MG63 (cell line): ENCODE measurements around the gene CERT1. TPM values are rescaled to one million over a fixed set of nuclear protein-coding genes. Genes with fewer than 3 reads are reported as not detected.

Experiments used
- DNase-seq: peaks from one replicate; pipeline ENCODE4 v3.0.0-alpha.2; 2020
- H3K27me3 ChIP-seq: fragments of 250-450 bp; sonication (Bioruptor Pico); 2 replicates; pipeline ENCODE4 v1.5.1; 2020; ENCODE audit warnings: mild to moderate bottlenecking, moderate library complexity
- H3K36me3 ChIP-seq: fragments of 250-450 bp; sonication (Bioruptor Pico); 2 replicates; pipeline ENCODE4 v1.5.1; 2020; ENCODE audit warnings: mild to moderate bottlenecking, moderate library complexity
- H3K4me3 ChIP-seq: fragments of 250-450 bp; sonication (Bioruptor Pico); 2 replicates; pipeline ENCODE4 v1.5.1; 2020; ENCODE audit warnings: mild to moderate bottlenecking, moderate library complexity
- H3K9me3 ChIP-seq: fragments of 250-450 bp; sonication (Bioruptor Pico); 2 replicates; pipeline ENCODE4 v1.5.1; 2020; ENCODE audit warnings: mild to moderate bottlenecking, moderate library complexity
- total RNA-seq: library from RNA; depleted of rRNA; stranded (reverse); fragments of >200 nt; shearing (Covaris generic); gene quantifications from 2 replicates; pipeline ENCODE4 v1.2.3, GENCODE V29; 2014; ENCODE audit warnings: low replicate concordance

CERT1 gene
- total RNA-seq, 1 experiment from 2014 or later: 7.6 TPM

DNA sequence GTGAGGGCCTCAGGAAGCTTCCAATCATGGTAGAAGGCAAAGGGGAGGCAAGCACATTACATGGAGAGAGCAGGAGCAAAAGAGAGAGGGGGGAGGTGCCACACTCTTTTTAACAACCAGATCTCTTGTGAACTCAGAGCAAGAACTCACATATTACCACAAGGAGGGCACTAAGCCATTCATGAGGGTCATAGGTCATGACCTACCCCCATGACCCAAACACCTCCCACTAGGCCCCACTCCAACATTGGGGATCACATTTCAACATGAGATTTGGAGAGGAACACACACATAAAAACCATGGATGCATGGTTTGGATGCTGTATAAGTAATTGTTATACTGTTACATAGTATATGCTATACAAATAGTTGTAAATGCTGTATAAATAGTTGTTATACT lies 17.8 kb upstream of the CERT1 start:
- no peak for DNase-seq
- no peaks in the 10 kb centered on the region for H3K27me3 ChIP-seq
- peaks cover 39% of the 10 kb centered on the region for H3K36me3 ChIP-seq
- H3K4me3 ChIP-seq: no peak overlapping the region
- peaks cover 17% of the 10 kb centered on the region for H3K9me3 ChIP-seq

DNA sequence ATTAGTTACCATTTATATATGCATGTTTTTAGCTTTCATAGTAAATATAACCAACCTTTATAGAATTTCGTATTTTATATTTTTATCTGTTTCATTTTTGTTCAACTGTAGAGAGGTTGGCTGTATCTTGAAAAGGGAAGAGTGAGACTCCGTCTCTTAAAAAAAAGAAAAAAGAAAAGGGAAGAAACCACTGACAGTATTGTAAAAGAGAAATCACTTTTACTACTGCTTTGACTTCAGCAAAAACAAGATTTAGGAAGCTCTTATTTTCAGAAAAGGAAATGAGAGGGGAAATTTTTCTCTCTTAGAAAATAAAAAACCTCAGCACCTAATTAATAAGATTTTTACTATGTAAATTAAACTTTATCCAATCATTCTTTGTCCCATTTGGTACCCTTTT lies 14.6 kb upstream of the CERT1 start:
- Histone ChIP-seq H3K4me3 (no peak overlapping the region), H3K36me3 (peaks cover 36% of the 10 kb centered on the region), H3K9me3 (peaks cover 10% of the 10 kb centered on the region), H3K27me3 (no peaks in the 10 kb centered on the region)
- no peak for DNase-seq

DNA sequence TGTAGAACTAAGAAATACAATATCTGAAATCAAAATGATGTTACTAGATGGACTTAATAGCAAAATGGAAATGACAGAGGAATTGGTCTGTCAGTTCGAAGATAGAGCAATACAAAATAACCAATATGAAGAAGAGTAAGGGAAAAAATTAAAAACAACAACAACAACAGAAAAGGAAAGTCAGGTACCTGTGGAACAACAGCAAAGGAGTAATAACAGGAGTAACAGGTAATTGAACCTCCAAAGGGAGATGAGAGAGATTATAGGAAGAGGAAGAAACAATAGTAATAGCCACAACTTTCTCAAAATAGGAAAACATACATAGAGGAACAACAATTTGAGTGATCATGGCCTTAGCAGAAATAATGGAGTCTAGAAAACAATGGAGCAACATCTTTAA lies 13.9 kb upstream of the CERT1 start:
- Histone ChIP-seq H3K36me3 (peaks cover 39% of the 10 kb centered on the region), H3K4me3 (no peak overlapping the region), H3K27me3 (no peaks in the 10 kb centered on the region), H3K9me3 (peaks cover 10% of the 10 kb centered on the region)
- DNase-seq: no peak

DNA sequence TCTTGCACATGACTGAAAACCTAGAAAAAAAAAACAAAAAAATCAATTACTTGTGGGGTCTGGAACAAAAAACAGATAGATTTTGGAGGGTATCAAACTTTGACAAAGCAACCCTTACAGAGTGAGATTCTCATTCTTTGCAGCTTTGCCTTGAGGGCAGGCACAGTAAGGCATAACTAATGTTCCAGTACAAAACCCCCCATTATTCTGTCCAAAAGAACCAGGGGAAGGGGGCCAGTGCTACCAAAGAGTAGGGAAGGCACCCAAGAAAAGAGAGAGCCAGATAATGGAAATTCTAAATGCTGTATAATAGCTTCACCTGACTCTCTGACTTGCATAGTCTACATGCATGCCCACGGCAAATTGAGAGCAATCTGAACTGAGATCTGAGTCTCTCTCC lies 13.2 kb upstream of the CERT1 start:
- peaks cover 12% of the 10 kb centered on the region for H3K9me3 ChIP-seq
- DNase-seq: no peak
- no peaks in the 10 kb centered on the region for H3K27me3 ChIP-seq

DNA sequence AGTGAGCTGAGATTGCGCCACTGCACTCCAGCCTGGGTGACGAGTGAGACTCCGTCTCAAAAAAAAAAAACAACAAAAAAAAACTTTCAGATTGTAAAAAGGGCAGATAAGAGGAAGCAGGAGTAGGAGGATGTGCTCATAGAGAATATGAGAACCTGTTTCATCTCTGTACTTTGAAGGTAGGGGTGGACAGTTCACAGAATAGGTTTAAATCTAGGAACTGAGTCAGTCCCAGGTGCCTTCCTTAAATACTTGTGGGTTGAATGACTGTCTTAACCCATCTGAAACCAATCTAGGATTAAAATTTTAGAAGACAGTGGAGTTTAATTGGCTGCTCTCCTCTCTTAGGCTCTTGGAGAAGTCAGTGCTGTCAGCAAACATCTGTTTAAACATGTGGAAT lies 12.6 kb upstream of the CERT1 start:
- H3K36me3 ChIP-seq: peaks cover 49% of the 10 kb centered on the region
- H3K4me3 ChIP-seq: no peak overlapping the region
- DNase-seq: no peak
- H3K9me3 ChIP-seq: peaks cover 17% of the 10 kb centered on the region
- H3K27me3 ChIP-seq: no peaks in the 10 kb centered on the region

More for the DNA sequence above, 13.2 kb upstream of the CERT1 start:
- Histone ChIP-seq H3K4me3 (no peak overlapping the region), H3K36me3 (peaks cover 46% of the 10 kb centered on the region)

DNA sequence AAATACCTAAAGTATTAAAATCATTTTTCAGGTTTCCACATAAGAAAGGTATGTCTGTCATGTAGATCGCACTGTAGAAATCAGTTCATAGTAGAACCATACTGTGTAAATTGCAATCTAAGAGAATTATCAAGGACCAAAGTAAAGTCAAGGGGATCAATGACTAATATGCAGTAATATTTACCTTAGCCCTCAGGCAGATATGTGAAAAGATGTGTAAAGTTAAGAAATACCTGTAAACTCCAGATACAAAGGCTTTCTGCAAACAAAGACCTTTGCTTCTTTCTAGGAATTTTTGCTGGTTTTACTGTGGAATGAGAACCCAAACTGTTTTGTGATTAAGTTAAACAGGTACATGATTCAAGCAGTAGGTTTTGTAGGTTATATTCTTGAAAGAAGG lies 11.8 kb upstream of the CERT1 start:
- H3K27me3 ChIP-seq: no peaks in the 10 kb centered on the region
- peaks cover 49% of the 10 kb centered on the region for H3K36me3 ChIP-seq
- peaks cover 17% of the 10 kb centered on the region for H3K9me3 ChIP-seq
- H3K4me3 ChIP-seq: no peak overlapping the region
- no peak for DNase-seq

DNA sequence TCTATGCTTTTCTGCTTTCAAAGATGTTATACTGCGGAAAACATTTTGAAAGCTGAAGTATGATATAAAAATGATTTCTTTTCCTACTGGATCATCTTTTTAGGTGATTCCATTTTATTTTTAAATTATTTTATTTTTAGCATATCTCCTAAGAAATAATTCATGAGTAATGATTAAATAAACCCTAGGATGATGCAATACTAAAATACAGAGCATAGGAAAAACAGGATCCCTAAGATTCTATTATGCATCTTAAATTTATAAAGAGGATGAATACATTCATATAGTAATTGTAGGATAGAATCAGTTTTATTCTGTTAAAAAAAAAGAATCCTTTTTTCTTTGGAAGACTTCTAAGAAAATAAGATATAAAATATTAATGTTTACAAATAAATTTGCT lies 11.1 kb upstream of the CERT1 start:
- Histone ChIP-seq H3K4me3 (no peak overlapping the region), H3K27me3 (no peaks in the 10 kb centered on the region), H3K36me3 (peaks cover 50% of the 10 kb centered on the region), H3K9me3 (peaks cover 17% of the 10 kb centered on the region)
- no peak for DNase-seq

DNA sequence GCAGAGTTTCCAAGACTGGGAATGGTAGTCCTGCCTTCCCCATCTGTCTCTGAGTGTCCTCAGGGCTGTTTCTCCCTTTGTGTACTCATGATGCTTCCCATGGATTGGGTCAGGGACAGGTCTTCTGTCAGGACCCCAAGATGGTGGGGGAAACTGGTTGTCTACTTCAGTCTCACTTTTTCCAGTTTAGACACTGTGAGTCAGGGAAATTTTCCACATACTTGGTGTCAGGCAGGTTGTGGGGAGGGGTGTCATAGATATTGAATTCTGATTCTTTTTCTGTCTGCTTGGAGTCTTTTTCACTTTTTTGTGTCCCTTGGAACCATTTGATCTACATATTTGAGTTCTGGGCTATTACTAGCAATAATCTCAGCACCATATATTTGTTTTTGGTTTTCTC lies 10.6 kb upstream of the CERT1 start:
- H3K4me3 ChIP-seq: no peak overlapping the region

DNA sequence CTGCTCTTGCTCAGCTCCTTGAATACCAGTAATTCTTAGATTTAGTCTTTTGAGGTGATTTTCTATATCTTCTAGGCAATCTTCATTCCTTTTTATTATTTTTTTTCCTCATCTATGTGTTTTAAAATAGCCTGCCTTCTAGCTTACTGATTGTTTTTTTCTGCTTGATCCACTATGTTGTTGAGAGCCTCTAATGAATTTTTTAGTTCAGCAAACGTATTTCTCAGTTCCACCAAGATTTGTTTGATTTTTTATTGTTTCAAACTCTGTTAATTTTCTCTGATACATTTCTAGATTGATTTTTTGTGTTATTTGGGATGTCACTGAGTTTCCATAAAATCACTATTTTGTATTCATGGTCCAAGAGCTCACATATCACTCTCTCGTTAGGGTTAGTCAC lies 9.8 kb upstream of the CERT1 start:
- H3K4me3 ChIP-seq: no peak overlapping the region
- DNase-seq: no peak
- H3K27me3 ChIP-seq: no peaks in the 10 kb centered on the region
- peaks cover 43% of the 10 kb centered on the region for H3K36me3 ChIP-seq
- peaks cover 17% of the 10 kb centered on the region for H3K9me3 ChIP-seq

More for the DNA sequence above, 10.6 kb upstream of the CERT1 start:
- Histone ChIP-seq H3K9me3 (peaks cover 17% of the 10 kb centered on the region), H3K36me3 (peaks cover 47% of the 10 kb centered on the region), H3K27me3 (no peaks in the 10 kb centered on the region)
- DNase-seq: no peak

DNA sequence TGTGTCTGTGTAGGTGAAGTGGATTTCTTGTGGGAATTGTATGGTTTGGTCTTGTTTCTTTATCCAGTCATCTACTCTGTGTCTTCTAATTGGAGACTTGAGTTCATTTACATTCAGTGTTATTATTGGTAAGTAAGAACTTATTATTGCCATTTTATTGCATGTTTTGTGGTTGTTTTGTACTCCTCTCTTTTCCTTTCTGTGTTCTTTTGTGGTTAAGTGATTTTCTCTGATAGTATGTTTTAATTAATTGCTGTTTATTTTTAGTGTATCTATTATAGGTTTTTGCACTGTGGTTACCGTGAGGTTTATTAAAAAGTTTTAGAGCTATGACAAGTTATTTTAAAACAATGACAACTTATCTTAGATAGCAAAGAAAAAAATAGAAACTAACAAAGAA lies 8.3 kb upstream of the CERT1 start:
- H3K36me3 ChIP-seq: peaks cover 56% of the 10 kb centered on the region
- no peaks in the 10 kb centered on the region for H3K27me3 ChIP-seq
- no peak overlapping the region for H3K4me3 ChIP-seq
- DNase-seq: no peak
- H3K9me3 ChIP-seq: peaks cover 17% of the 10 kb centered on the region

DNA sequence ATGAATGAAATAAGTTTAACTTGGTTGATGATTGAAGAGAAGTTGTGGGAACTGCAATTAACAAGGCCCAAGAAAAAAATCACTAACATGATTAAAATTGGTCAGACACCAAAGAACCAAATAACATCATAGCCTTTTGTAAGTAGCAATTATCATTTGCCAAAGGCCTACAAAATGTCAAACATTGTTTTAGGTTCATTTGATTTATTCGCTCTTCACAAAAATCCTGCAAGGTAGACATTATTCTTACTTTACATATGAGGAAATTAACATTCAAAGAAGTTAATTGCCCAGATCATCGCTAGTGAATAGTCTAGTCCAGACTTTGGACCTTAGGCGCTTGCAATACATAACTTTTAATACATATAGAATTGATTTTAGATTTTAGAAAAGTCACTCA lies 2.9 kb upstream of the CERT1 start:
- Histone ChIP-seq H3K4me3 (no peak overlapping the region), H3K9me3 (peaks cover 3% of the 10 kb centered on the region; the same call in 1 of the 2 replicates), H3K36me3 (peaks cover 23% of the 10 kb centered on the region), H3K27me3 (no peaks in the 10 kb centered on the region)
- no peak for DNase-seq

DNA sequence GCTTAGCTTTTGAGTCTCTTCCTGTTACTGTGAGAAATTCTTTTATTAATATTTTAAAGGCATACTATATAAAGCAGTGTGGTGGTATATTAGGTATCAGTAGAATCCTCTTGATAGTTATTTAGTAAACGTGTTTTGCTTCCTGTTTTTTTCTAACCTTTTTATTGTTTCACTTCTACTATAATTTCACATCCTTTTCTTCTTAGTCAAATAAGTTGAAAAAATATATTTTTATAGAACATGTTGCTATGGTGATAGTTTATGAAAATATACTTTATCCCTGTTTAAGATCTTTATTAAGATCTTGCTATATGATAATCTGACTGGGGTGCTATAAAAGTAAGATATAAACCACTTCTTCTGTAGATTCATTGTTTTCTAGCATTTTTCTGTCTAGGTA lies 2.4 kb upstream of the CERT1 start:
- Histone ChIP-seq H3K36me3 (peaks cover 23% of the 10 kb centered on the region), H3K4me3 (no peak overlapping the region)
- no peak for DNase-seq

DNA sequence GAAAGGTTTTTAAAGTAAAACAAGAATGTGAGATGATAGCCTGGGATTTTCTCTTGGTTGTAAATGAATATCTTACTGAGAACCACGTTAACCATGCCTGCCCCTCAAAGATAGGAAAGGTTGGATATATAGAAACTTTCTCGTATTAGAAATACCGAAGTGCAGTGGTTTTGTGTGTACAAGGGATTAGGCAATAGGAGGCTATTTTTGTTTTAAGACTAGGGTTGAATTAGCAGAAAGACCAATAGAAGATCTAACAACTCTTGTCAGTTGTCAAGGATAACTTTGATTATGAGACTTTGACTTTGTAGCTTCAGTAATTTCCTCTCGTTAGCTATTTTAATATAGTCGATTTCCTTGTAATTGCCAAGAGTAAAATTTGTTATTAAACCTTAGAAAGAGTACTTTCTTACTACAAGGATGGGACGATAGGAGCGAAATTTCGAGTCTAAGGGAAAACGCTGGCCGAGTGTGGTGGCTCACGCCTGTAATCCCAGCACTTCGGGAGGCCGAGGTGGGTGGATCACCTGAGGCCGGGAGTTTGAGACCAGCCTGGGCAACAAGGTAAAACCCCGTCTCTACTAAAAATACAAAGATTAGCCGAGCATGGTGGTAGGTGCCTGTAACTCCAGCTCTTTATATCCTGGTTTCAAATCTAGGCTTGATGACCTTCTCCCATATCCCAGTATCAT lies 1.1 kb upstream of the CERT1 start:
- H3K4me3 ChIP-seq: peak overlapping the region; percentile 69
- DNase-seq: no peak
- H3K27me3 ChIP-seq: no peaks in the 10 kb centered on the region
- H3K36me3 ChIP-seq: peaks cover 18% of the 10 kb centered on the region
- no peaks in the 10 kb centered on the region for H3K9me3 ChIP-seq

More for the DNA sequence above, 2.4 kb upstream of the CERT1 start:
- Histone ChIP-seq H3K27me3 (no peaks in the 10 kb centered on the region), H3K9me3 (no peaks in the 10 kb centered on the region)

DNA sequence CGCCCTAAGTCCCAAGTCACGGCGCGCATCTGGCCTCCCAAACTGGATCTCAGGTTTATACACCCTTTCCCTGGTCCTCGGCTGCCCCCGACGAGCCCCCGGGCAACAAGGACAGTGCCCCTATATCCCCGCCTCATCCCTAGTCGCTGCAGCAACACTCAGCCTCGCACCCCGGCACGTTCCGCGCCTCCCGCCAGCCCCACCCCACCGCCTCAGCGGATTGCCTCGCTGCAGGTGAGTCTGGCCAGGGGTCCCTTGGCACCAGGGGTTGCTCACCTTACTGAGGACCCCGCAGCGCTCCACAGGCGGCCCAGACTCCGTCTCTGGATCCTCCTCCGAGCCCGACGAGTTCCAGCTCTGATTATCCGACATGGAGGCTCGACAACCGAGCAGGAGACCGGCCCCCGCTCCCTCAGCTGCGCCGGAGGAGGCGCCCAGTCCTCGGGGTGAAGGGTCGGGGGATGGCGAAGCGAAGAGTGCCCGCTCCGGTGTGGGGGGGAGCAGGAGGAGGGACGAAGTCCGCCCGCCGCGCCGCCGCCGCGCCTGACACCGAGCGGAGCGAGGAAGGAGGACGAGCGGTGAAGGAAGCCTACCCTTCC lies 494 bp downstream of the CERT1 start:
- peak; percentile 38 for DNase-seq
- Histone ChIP-seq H3K27me3 (no peaks in the 10 kb centered on the region), H3K4me3 (peak overlapping the region; percentile 69), H3K36me3 (peaks cover 16% of the 10 kb centered on the region), H3K9me3 (no peaks in the 10 kb centered on the region)

DNA sequence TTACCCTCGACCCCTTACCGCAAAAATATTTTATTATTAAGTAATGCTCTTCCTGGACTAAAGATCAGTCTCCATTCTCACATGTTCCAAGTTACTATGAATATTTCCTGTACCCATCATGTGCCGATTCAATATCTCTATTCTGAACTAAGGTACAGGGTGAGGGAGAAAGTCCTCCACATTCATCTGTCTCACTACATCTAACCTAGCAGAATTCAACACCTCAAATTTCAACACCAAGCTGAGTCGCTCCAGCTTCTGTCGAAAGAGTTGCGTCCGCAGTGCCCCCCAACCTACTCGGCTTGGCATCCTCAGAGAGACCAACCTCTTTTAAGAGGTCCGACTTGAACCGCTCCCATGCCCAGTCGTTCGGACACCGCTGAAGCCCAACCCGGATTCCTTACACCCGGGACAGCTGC lies 1.0 kb downstream of the CERT1 start:
- no peaks in the 10 kb centered on the region for H3K27me3 ChIP-seq
- no peak for DNase-seq
- H3K36me3 ChIP-seq: peaks cover 11% of the 10 kb centered on the region
- H3K9me3 ChIP-seq: no peaks in the 10 kb centered on the region
- peak overlapping the region; percentile 69 for H3K4me3 ChIP-seq

DNA sequence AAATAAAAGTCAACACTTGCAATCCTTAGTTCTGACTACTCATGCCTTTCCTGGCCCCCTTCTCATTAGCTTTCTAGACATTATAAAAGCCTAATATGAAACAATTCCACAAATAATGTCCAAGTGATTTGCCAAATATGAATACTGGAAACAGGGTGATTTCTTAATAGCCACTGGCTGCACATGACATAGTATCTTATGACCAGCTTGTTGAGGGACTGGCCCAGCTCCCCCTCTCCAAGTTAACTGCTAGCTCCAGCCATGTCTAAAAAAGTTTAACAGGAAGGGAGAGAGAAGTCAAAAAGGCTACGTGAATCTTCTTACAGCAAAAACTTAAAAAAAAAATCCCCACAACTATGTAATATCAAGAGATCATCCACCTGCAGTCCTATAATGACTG lies 1.5 kb downstream of the CERT1 start:
- Histone ChIP-seq H3K4me3 (peak overlapping the region; percentile 69), H3K27me3 (no peaks in the 10 kb centered on the region), H3K36me3 (peaks cover 7% of the 10 kb centered on the region; the same call in 1 of the 2 replicates), H3K9me3 (no peaks in the 10 kb centered on the region)
- no peak for DNase-seq

DNA sequence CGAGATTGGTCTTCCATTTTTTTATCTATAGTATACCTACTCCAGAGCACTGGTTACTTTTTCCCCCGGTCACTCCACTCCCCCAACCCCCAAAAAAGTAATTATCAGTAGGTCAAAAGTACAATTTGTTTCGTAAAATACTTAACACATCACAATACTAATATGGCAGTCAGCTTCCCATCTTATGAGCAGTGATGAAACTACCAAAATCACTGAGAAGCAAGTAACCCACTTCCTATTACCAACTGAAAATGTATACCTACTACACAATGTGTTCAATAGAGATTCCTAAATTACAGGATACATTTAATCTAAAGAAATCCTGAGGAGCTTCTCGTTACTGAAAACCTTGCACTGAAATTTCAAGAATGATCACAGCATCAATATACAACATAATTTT lies 1.9 kb downstream of the CERT1 start:
- DNase-seq: no peak
- H3K36me3 ChIP-seq: peaks cover 5% of the 10 kb centered on the region; the same call in 1 of the 2 replicates
- H3K4me3 ChIP-seq: peak overlapping the region; percentile 69
- no peaks in the 10 kb centered on the region for H3K27me3 ChIP-seq
- no peaks in the 10 kb centered on the region for H3K9me3 ChIP-seq

DNA sequence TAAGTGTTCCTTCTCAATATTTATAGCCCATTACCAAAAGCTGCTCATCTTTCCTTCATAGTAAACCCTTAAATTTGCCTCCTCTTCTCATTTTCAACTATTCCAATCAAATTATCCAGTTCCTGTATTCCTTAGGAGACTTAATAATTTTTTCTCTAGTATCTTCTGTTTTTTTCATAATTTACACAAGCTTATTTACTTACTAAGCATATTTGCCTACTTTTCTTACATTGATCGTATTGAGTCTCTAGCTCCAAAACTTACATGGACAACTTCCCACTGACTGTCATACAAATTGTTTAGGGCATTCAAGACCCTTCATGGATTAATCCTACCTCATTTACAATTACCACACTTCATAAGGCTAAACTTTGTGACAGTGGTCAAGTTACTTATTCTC lies 3.6 kb downstream of the CERT1 start:
- Histone ChIP-seq H3K36me3 (peaks cover 5% of the 10 kb centered on the region), H3K27me3 (no peaks in the 10 kb centered on the region), H3K4me3 (no peak overlapping the region), H3K9me3 (no peaks in the 10 kb centered on the region)
- no peak for DNase-seq
